Mucosa of stomach (tissue), 1 donor: ENCODE measurements around the gene ELF5.
A peak's percentile ranks its signal among the peaks of the same experiment; 100 is the strongest.

Experiments
- H3K27me3 ChIP-seq: one replicate; pipeline ENCODE4 v1.7.0; 2013; ENCODE audit warnings: mild to moderate bottlenecking, low read length; ENCODE audit not compliant: control insufficient read depth, insufficient read depth
- H3K36me3 ChIP-seq: one replicate; pipeline ENCODE4 v1.7.0; 2013; ENCODE audit warnings: low read length; ENCODE audit not compliant: control insufficient read depth, insufficient read depth
- H3K4me1 ChIP-seq: one replicate; pipeline ENCODE4 v1.7.0; 2013; ENCODE audit warnings: mild to moderate bottlenecking, low read length; ENCODE audit not compliant: control insufficient read depth, insufficient read depth
- H3K4me3 ChIP-seq: one replicate; pipeline ENCODE4 v1.7.0; 2013; ENCODE audit warnings: low read length
- H3K9ac ChIP-seq: one replicate; pipeline ENCODE4 v1.7.0; 2013; ENCODE audit warnings: mild to moderate bottlenecking, low read length, moderate library complexity
- H3K9me3 ChIP-seq: one replicate; pipeline ENCODE4 v1.7.0; 2013; ENCODE audit warnings: mild to moderate bottlenecking, low read length, moderate library complexity; ENCODE audit not compliant: control insufficient read depth
- donor health status: Pancreatic carcinoma.

Gene ELF5

DNA sequence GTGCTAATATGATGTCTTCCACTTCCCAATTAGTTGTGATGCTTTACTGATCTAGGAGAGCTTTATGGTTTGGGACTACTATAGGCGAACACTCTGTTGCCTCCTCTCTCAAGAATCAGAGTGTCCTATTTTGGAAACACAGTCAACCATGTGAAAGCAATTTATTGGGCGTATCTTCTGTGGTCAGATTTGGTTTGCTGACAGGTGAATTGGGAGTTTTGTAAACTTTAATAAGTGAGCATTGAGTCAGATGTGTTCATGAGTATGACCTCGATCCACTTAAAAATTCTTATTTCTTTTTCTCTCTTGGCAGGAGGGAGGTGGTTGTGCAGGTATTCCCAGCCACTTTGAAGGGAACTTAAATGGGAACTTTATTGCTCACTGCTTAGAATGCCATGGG, 70.5 kb downstream of the ELF5 start:
- Histone ChIP-seq H3K36me3 (no peaks in the 10 kb centered on the region), H3K9me3 (no peaks in the 10 kb centered on the region), H3K4me1 (peaks cover 16% of the 10 kb centered on the region), H3K9ac (no peak overlapping the region), H3K4me3 (no peak overlapping the region), H3K27me3 (no peaks in the 10 kb centered on the region)

DNA sequence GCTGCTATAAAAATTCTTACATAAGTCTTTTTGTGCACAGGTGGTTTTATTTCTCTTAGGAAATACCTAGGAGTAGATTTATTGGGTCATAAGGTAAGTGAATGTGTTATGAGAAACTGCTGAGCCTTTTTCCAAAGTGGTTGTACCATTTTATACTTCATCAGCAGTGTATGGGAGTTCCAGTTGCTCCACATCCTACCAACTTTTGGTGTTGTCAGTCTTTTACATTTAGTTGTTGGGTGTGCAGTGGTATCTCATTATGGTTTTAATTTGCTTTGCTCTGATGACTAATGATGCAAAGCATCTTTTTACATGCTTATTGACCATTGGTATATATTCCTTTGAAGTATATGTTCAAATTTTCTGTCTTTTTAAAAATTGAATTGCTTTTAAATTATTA, 71.8 kb downstream of the ELF5 start:
- no peaks in the 10 kb centered on the region for H3K27me3 ChIP-seq
- H3K9me3 ChIP-seq: no peaks in the 10 kb centered on the region
- no peak overlapping the region for H3K9ac ChIP-seq
- no peaks in the 10 kb centered on the region for H3K36me3 ChIP-seq
- H3K4me3 ChIP-seq: no peak overlapping the region
- H3K4me1 ChIP-seq: peaks cover 16% of the 10 kb centered on the region

DNA sequence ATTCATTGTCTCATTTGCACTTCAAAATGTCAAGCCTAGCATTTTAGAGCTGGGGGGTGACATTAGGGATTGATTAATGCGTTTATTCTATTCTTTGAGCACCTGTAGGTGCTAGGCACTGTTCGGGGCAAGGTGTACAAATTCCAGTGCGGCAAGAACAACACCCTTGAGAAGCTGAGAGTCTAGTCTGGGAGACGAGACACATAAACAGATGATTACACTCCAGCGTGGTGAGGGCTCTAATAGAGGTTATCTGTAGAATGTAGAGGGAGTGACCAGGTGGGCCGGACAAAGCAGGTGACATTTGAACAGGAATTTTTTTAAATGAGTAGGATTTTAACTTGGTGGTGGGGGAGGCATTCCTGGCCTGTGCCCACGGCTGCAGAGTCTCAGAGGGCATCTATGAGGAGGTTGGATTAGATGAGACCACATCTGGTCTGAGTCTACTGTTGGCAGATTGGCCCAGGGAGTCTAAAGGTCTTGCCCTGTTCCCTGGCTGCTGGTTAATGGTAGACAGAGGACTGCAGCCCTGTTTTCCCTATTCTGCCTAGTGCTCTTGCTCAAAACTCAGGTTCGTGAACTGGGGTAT, 73.9 kb downstream of the ELF5 start:
- peaks cover 9% of the 10 kb centered on the region for H3K4me1 ChIP-seq
- H3K27me3 ChIP-seq: no peaks in the 10 kb centered on the region
- H3K9ac ChIP-seq: peak overlapping the region; percentile 35
- no peaks in the 10 kb centered on the region for H3K9me3 ChIP-seq
- H3K36me3 ChIP-seq: no peaks in the 10 kb centered on the region
- peak overlapping the region; percentile 46 for H3K4me3 ChIP-seq

DNA sequence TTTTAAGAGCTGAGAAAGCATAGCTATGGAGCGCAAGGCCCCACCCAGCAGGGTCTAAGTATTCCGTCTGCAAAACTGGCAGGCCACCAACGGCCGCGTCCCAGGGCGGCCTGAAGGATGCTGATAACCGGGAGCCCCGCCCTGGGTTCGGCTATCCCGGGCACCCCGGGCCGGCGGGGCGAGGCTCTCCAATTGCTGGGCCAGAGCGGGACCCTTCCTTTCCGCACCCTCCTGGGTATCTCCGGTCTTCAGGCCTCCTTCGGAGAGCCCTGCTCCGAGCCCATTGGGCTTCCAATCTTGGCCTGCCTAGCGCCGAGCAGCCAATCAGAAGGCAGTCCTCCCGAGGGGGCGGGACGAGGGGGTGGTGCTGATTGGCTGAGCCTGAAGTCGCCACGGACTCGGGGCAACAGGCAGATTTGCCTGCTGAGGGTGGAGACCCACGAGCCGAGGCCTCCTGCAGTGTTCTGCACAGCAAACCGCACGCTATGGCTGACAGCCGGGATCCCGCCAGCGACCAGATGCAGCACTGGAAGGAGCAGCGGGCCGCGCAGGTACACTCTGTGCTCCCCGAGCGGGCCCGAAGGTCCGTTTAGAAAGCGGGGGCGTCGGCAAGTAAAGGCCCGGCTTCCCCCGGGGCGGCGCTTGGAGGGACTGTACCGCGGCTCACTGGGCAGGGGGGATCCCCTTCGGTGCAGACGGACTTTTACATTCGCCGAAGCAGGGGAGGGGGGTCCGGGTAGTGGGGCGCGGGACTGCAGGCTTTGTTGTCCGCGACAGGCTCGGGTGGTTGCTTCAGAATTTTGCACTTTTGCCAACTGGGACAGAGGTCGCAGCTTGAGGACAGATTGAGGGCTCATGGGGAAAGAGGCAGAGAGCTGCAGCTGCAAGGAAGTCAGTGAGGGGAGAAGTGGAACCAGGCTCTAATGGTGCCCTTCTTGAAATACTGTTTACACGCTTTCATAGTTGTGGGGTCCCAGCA, 74.8 kb downstream of the ELF5 start, which contains the start of gene CAT:
TSS of gene CAT (plus strand) at position 406 of the 979 bp plus-strand sequence. CDS start at position 486, 80 bp downstream.
- Histone ChIP-seq H3K4me3 (peak within 1 kb of the TSS; percentile 46), H3K9ac (peak within 1 kb of the TSS; percentile 35), H3K27me3 (no peaks in the 10 kb centered on the region), H3K4me1 (peaks cover 9% of the 10 kb centered on the region), H3K36me3 (no peaks in the 10 kb centered on the region), H3K9me3 (no peaks in the 10 kb centered on the region)

DNA sequence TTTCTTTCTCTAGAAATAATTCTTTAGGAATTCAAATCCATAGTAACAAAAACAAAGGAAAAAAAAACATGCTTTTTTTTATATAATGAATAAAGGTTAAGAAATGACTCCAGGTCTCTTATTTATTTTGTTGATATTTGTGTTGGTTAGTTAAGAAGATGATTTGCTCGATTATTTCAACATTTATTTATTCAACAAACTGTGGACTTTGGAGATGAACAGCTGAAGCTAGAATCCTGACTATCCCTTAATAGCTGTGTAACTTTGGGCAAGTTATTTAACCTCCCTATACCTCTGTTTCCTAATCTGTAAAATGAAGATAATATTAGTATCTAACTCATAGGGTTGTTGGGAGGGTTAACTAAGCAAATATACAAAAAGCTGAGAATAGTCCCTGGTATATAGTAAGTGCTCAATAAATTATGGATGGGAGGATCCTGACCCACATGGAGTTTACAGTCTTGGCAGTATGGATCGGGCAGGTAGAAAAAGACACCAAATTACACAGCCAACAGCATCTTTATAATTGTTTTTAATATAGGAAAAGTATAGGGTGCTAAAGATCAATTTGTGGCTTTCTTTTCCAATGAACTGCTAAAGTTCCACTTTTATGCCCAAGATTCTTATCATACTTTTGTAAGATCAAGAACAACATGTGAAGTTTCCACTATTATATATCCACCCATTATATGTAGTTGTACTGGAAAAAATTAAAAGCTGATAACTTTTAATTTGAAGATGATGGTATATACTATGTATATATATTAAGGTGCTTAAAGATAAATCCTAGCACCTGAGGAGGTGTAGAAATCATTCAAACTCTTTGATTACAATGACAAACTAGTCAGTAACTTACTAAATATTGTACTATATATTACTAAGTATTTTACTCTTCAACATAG, 76.1 kb downstream of the ELF5 start:
- no peaks in the 10 kb centered on the region for H3K36me3 ChIP-seq
- H3K9me3 ChIP-seq: no peaks in the 10 kb centered on the region
- H3K9ac ChIP-seq: no peak overlapping the region
- no peaks in the 10 kb centered on the region for H3K27me3 ChIP-seq
- peaks cover 5% of the 10 kb centered on the region for H3K4me1 ChIP-seq
- no peak overlapping the region for H3K4me3 ChIP-seq

DNA sequence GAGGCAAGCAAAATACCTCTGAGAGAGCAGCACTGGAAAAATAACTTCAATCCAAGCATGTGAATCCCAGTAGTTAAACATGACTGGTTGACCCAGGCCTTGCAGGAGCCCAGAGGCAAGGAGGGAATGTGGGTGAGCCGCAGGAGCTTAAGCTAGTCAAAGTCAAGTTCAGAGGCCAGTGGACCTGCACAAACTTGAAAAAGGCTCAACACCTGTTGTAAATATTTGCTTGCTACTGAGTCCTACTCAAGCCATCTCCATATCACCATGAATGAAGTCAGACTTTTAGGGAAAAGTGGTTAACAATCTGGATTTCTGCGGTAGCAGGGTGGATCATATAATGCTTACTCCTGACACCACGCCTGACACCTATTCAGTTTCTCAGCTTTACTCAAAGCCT, 79.7 kb downstream of the ELF5 start:
- H3K36me3 ChIP-seq: no peaks in the 10 kb centered on the region
- no peak overlapping the region for H3K9ac ChIP-seq
- no peaks in the 10 kb centered on the region for H3K9me3 ChIP-seq
- no peaks in the 10 kb centered on the region for H3K4me1 ChIP-seq
- no peaks in the 10 kb centered on the region for H3K27me3 ChIP-seq
- H3K4me3 ChIP-seq: no peak overlapping the region

DNA sequence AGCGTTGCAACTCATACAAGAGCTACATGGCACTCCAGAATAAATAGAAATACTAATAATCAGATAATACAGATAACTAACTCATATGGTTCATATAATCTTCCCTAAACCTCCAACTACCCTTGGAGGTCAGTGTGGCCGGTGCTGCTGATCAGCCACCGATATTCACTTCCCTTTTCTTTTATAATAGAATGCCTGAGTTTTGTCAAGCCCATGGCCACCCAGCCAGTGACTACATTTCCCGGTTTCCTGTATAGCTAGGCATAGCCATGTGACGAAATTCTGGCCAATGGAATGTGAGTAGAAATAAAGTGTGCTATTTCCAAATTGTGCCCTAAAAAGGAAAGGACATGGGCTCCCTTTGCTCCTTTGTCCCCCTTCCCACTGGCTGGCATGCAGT, 80.8 kb downstream of the ELF5 start:
- Histone ChIP-seq H3K36me3 (no peaks in the 10 kb centered on the region), H3K27me3 (no peaks in the 10 kb centered on the region), H3K9me3 (no peaks in the 10 kb centered on the region), H3K4me1 (no peaks in the 10 kb centered on the region), H3K4me3 (no peak overlapping the region), H3K9ac (no peak overlapping the region)

DNA sequence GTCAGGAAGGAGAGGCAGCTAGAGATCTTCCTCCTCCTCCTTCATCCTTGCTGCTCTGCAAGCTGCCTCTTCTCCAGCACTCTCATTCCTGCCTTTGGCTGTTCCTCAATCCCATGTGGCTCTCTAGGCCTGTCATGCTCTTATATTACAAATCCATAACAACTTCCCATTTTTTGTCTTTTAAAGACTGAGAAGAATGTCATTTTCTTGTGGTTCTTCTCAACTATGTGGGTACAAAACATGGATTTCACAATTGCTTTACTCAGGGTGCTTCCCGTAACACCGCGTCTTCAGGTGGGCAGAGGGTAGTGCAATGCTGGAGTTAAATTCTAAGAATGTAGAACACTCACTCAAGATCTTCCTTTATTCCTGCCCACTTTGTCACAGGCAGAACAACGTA, 81.6 kb downstream of the ELF5 start:
- Histone ChIP-seq H3K9ac (no peak overlapping the region), H3K27me3 (no peaks in the 10 kb centered on the region), H3K9me3 (no peaks in the 10 kb centered on the region), H3K4me1 (no peaks in the 10 kb centered on the region), H3K4me3 (no peak overlapping the region), H3K36me3 (no peaks in the 10 kb centered on the region)
